ENCODE data around the gene NRROS.

- no peak for TF ChIP-seq SP1 (IDR thresholded peaks at IDR 0.05)
- no peak for TF ChIP-seq BHLHE40 (IDR thresholded peaks at IDR 0.05; ENCODE audit: borderline replicate concordance)
- no peak for TF ChIP-seq FOXA1 (IDR thresholded peaks at IDR 0.05)
- TF ChIP-seq PKNOX1 (IDR thresholded peaks at IDR 0.05) = no peak
- TF ChIP-seq TARDBP (IDR thresholded peaks at IDR 0.05) = no peak
- TF ChIP-seq ELF4 (IDR thresholded peaks at IDR 0.05) = no peak
- TF ChIP-seq FOXM1 (IDR thresholded peaks at IDR 0.05; ENCODE audit: borderline replicate concordance) = no peak
- TF ChIP-seq FOXK2 (IDR thresholded peaks at IDR 0.05) = no peak
Measured at GRCh38 chr3:196654735-196655090, 15.2 kb downstream of the NRROS start.

All from HEK293T (cell line).